ENCODE data around the gene SYNJ2.

DNA sequence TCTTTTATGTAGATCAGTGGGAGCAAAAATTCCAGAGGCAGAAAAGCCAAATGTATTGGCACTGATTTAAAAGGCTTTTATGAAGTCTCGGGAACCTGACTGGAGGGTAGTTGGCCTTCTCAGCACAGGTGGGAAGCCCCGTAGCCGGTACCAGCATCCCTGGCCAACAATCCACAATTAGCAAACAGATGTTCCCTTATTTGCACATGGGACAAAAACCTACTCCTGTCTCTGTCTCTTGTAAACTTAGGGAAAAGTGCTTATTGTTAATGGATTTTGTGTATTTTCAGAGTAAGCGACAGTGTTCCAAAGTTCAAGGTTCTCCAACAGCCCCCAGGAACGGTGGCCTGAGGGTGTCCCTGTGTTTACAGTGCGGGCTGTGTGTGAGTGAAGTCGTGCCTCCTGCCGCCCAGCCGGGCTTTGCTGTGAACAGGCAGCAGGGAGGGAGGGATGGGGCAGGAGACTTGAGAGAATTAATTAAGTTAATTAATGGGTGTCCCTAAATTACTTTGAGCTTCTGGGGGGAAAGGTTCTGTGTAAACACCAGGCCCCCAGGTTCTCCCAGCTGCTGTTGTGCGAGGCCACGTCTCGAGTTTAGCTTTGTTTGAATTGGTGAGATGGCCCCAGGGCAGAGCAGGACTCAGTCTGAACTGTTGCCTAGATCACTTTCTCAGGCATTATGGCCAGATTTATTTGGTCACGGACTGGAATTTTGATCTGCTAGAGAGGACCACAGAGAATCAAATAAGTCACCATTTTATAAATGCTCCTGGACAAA is 3.9 kb downstream of the SYNJ2 start:
- TF ChIP-seq, protein P1, sequence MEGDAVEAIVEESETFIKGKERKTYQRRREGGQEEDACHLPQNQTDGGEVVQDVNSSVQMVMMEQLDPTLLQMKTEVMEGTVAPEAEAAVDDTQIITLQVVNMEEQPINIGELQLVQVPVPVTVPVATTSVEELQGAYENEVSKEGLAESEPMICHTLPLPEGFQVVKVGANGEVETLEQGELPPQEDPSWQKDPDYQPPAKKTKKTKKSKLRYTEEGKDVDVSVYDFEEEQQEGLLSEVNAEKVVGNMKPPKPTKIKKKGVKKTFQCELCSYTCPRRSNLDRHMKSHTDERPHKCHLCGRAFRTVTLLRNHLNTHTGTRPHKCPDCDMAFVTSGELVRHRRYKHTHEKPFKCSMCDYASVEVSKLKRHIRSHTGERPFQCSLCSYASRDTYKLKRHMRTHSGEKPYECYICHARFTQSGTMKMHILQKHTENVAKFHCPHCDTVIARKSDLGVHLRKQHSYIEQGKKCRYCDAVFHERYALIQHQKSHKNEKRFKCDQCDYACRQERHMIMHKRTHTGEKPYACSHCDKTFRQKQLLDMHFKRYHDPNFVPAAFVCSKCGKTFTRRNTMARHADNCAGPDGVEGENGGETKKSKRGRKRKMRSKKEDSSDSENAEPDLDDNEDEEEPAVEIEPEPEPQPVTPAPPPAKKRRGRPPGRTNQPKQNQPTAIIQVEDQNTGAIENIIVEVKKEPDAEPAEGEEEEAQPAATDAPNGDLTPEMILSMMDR (IDR thresholded peaks at IDR 0.05) = no peak
- TF ChIP-seq POLR2AphosphoS5 (IDR thresholded peaks at IDR 0.05; ENCODE audit: low read depth, low read length) = no peak
- TF ChIP-seq, protein P2, sequence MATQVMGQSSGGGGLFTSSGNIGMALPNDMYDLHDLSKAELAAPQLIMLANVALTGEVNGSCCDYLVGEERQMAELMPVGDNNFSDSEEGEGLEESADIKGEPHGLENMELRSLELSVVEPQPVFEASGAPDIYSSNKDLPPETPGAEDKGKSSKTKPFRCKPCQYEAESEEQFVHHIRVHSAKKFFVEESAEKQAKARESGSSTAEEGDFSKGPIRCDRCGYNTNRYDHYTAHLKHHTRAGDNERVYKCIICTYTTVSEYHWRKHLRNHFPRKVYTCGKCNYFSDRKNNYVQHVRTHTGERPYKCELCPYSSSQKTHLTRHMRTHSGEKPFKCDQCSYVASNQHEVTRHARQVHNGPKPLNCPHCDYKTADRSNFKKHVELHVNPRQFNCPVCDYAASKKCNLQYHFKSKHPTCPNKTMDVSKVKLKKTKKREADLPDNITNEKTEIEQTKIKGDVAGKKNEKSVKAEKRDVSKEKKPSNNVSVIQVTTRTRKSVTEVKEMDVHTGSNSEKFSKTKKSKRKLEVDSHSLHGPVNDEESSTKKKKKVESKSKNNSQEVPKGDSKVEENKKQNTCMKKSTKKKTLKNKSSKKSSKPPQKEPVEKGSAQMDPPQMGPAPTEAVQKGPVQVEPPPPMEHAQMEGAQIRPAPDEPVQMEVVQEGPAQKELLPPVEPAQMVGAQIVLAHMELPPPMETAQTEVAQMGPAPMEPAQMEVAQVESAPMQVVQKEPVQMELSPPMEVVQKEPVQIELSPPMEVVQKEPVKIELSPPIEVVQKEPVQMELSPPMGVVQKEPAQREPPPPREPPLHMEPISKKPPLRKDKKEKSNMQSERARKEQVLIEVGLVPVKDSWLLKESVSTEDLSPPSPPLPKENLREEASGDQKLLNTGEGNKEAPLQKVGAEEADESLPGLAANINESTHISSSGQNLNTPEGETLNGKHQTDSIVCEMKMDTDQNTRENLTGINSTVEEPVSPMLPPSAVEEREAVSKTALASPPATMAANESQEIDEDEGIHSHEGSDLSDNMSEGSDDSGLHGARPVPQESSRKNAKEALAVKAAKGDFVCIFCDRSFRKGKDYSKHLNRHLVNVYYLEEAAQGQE (IDR thresholded peaks at IDR 0.05; ENCODE audit: insufficient read depth in 1 of 2, low read depth in 2 of 2, low read length in 1 of 2) = no peak
- no peak for TF ChIP-seq SIN3A (IDR thresholded peaks at IDR 0.05; ENCODE audit: borderline replicate concordance, insufficient read depth, low read depth, low read length)
